GM18511 (cell line): ENCODE measurements around the gene FANCM.
A peak's percentile ranks its signal among the peaks of the same experiment; 100 is the strongest.

Source experiments
- ATAC-seq: cut with Tn5 transposase; IDR thresholded peaks from one replicate; pipeline ENCODE4 v1.9.1; 2021; ENCODE audit warnings: mild to moderate bottlenecking, moderate library complexity; ENCODE audit not compliant: unreplicated experiment

FANCM gene

GRCh38 chr14:45222485-45223262, 86.9 kb downstream of the FANCM start:
- ATAC-seq, result peak; percentile 45

- ATAC-seq, result no peak
Measured at GRCh38 chr14:45227566-45227965, 91.8 kb downstream of the FANCM start.

GRCh38 chr14:45238988-45239387, 103.3 kb downstream of the FANCM start:
- ATAC-seq, result no peak

GRCh38 chr14:45242706-45243105, 107.0 kb downstream of the FANCM start:
- ATAC-seq, result no peak

GRCh38 chr14:45246151-45246550, 110.4 kb downstream of the FANCM start:
- no peak for ATAC-seq

- ATAC-seq, result peak; percentile 34
Measured at GRCh38 chr14:45246691-45247090, 111.0 kb downstream of the FANCM start.

- no peak for ATAC-seq
Measured at GRCh38 chr14:45247427-45247826, 111.7 kb downstream of the FANCM start.

GRCh38 chr14:45249856-45250575, 114.3 kb downstream of the FANCM start:
- peak; percentile 18 for ATAC-seq
